Lung (tissue), 12 donors: Measurements from ENCODE around the gene AXDND1. TPM values are rescaled to one million over a fixed set of nuclear protein-coding genes. Genes with fewer than 3 reads are reported as not detected.
A peak's percentile ranks its signal among the peaks of the same experiment; 100 is the strongest.

ENCODE experiments used
- ATAC-seq: fragments of 200-7000 bp; cut with Tn5 transposase; one replicate; pipeline ENCODE4 v1.9.1; 2020; ENCODE audit warnings: moderate number of reproducible peaks; ENCODE audit not compliant: insufficient read depth, low FRiP score
- DNase-seq, 3 donors: peaks; one replicate each; pipeline ENCODE4 v3.0.0-alpha.2; 2013 to 2017
- H3K27ac ChIP-seq, 2 donors: one replicate each; pipeline ENCODE4 v1.5.1; 2013; ENCODE audit warnings: mild to moderate bottlenecking in 2 of 2, moderate library complexity in 2 of 2, control low read depth in 1 of 2, inconsistent platforms in 1 of 2, low read depth in 1 of 2, low read length in 1 of 2
- H3K27me3 ChIP-seq, 3 donors: one replicate each; pipeline ENCODE4 v1.5.1; 2013; ENCODE audit warnings: low read length in 2 of 3; ENCODE audit not compliant: control insufficient read depth in 3 of 3, insufficient read depth in 3 of 3
- H3K36me3 ChIP-seq, 4 donors: one replicate each; pipeline ENCODE4 v1.5.1; 2013; ENCODE audit warnings: low read length in 4 of 4, mild to moderate bottlenecking in 1 of 4, moderate library complexity in 1 of 4; ENCODE audit not compliant: control insufficient read depth in 4 of 4, insufficient read depth in 4 of 4
- H3K4me1 ChIP-seq, 5 donors: one replicate each; pipeline ENCODE4 v1.5.1; 2013; ENCODE audit warnings: low read length in 5 of 5, mild to moderate bottlenecking in 2 of 5, moderate library complexity in 1 of 5; ENCODE audit not compliant: control insufficient read depth in 5 of 5, insufficient read depth in 5 of 5
- H3K4me3 ChIP-seq: one replicate; pipeline ENCODE4 v1.5.1; 2013; ENCODE audit warnings: mild to moderate bottlenecking, control low read depth, moderate library complexity
- H3K9ac ChIP-seq, 2 donors: one replicate each; pipeline ENCODE4 v1.5.1; 2013; ENCODE audit warnings: low read length in 2 of 2, control low read depth in 1 of 2; ENCODE audit not compliant: insufficient read depth in 1 of 2
- H3K9me3 ChIP-seq, 4 donors: one replicate each; pipeline ENCODE4 v1.5.1; 2013; ENCODE audit warnings: low read length in 3 of 4, mild to moderate bottlenecking in 1 of 4, moderate library complexity in 1 of 4; ENCODE audit not compliant: control insufficient read depth in 4 of 4, insufficient read depth in 3 of 4
- CTCF ChIP-seq: IDR thresholded peaks from 2 replicates; pipeline ENCODE4 v1.5.1; 2012; ENCODE audit warnings: mild to moderate bottlenecking; ENCODE audit errors: control extremely low read depth, extremely low read depth
- WGBS, 2 donors: extraction: QIAGEN DNeasy Blood & Tissue Kit; methylation state at CpG; one replicate each; pipeline ENCODE4 v1.1.7; 2013; 5-methylcytosine and 5-hydroxymethylcytosine counted together
- polyA plus RNA-seq, 2 donors: library from polyadenylated mRNA; stranded (reverse); fragments of 200-250 nt; gene quantifications; one replicate each; pipeline ENCODE4 v1.2.1, GENCODE V29; 2013
- total RNA-seq, 2 donors: library from RNA; depleted of rRNA in 1 of 2; stranded (reverse); fragments of >200 nt in 1 of 2; gene quantifications; one replicate each; pipeline ENCODE4 v1.2.1, GENCODE V29; 2014 to 2021
- donor health status: control.
- donor health status: control.
- donor health status: Bipolar disorder and iron deficiency.
- donor health status: healthy.
- donor health status: DM: yes; HTN: yes; CAD: no.

The AXDND1 gene
- total and polyA plus RNA-seq, 4 donors = 0.10 to 2.7 (median 0.42) TPM

- DNase-seq = no peak
- ATAC-seq = no peak
- TF ChIP-seq CTCF = no peak
- H3K4me1 ChIP-seq = peaks cover 0 to 7% (median 2%) of the 10 kb centered on the region in 5 donors
- no peak overlapping the region for H3K9ac ChIP-seq
- no peak overlapping the region for H3K27ac ChIP-seq
- H3K9me3 ChIP-seq = peaks cover 0 to 25% (median 0%) of the 10 kb centered on the region in 4 donors
- H3K4me3 ChIP-seq = no peak overlapping the region
- H3K27me3 ChIP-seq = peaks cover 3 to 29% (median 18%) of the 10 kb centered on the region in 3 donors
- 86 to 92% methylated on average over 11 of the region's 11 CpGs for WGBS, 2 donors
- H3K36me3 ChIP-seq = no peaks in the 10 kb centered on the region
Observed at GRCh38 chr1:179590671-179591070, 224.9 kb downstream of the AXDND1 start.

- no peak overlapping the region for H3K4me3 ChIP-seq
- DNase-seq = no peak
- H3K27me3 ChIP-seq = peaks cover 3 to 29% (median 18%) of the 10 kb centered on the region in 3 donors
- no peak overlapping the region for H3K27ac ChIP-seq
- ATAC-seq = no peak
- H3K9ac ChIP-seq = no peak overlapping the region
- H3K36me3 ChIP-seq = no peaks in the 10 kb centered on the region
- 25 to 30% methylated on average over 7 of the region's 7 CpGs for WGBS, 2 donors
- peaks cover 0 to 25% (median 0%) of the 10 kb centered on the region in 4 donors for H3K9me3 ChIP-seq
- peaks cover 0 to 6% (median 0%) of the 10 kb centered on the region in 5 donors for H3K4me1 ChIP-seq
- TF ChIP-seq CTCF = no peak
Observed at GRCh38 chr1:179591253-179591591, 225.5 kb downstream of the AXDND1 start.

- Histone ChIP-seq H3K4me1 (peaks cover 0 to 3% (median 0%) of the 10 kb centered on the region in 5 donors), H3K27me3 (peaks cover 3 to 29% (median 18%) of the 10 kb centered on the region in 3 donors), H3K9me3 (peaks cover 0 to 21% (median 0%) of the 10 kb centered on the region in 4 donors), H3K4me3 (no peak within 1 kb of the TSS), H3K36me3 (no peaks in the 10 kb centered on the region), H3K9ac (no peak within 1 kb of the TSS), H3K27ac (no peak within 1 kb of the TSS)
- DNase-seq = peak; percentile 20 to 52 (median 46)
- peak; percentile 41 for ATAC-seq
- 15 to 16% methylated on average over 71 to 75 of the region's 75 CpGs for WGBS, 2 donors
- no peak for TF ChIP-seq CTCF
Observed at GRCh38 chr1:179591592-179592580, 226.1 kb downstream of the AXDND1 start, which contains the start of gene TDRD5. Gene TDRD5 (plus strand): TSS chr1:179591832. CDS start chr1:179592616, 784 bp downstream.
